Suppressor macrophage (primary cell): ENCODE measurements around the gene SCN4B.

ENCODE experiments used
- DNase-seq, 4 experiments: peaks; one replicate each; pipeline ENCODE4 v3.0.0-alpha.2; 2020 to 2022

SCN4B gene

GRCh38 chr11:118128721-118129470, 23.7 kb downstream of the SCN4B start:
- peak; percentile 76 to 91 (median 86) for DNase-seq

GRCh38 chr11:118128310-118128709, 24.3 kb downstream of the SCN4B start:
- no peak for DNase-seq

- no peak for DNase-seq
Measured at GRCh38 chr11:118126082-118126838, 26.4 kb downstream of the SCN4B start.

GRCh38 chr11:118124929-118125535, 27.6 kb downstream of the SCN4B start:
- DNase-seq: no peak

- no peak for DNase-seq
Measured at GRCh38 chr11:118120793-118121192, 31.8 kb downstream of the SCN4B start.

- DNase-seq: no peak
Measured at GRCh38 chr11:118117790-118118601, 34.6 kb downstream of the SCN4B start.

GRCh38 chr11:118115048-118115447, 37.6 kb downstream of the SCN4B start:
- DNase-seq: no peak

- peak in 1 of 4 experiments; percentile 22 for DNase-seq
Measured at GRCh38 chr11:118114266-118114665, 38.4 kb downstream of the SCN4B start.

GRCh38 chr11:118112711-118113430, 39.8 kb downstream of the SCN4B start:
- DNase-seq: no peak

GRCh38 chr11:118111744-118112035, 40.9 kb downstream of the SCN4B start:
- no peak for DNase-seq

GRCh38 chr11:118111019-118111743, 41.4 kb downstream of the SCN4B start:
- DNase-seq: no peak

- no peak for DNase-seq
Measured at GRCh38 chr11:118109231-118109630, 43.4 kb downstream of the SCN4B start.

- no peak for DNase-seq
Measured at GRCh38 chr11:118108513-118108912, 44.1 kb downstream of the SCN4B start.

GRCh38 chr11:118106789-118107335, 45.8 kb downstream of the SCN4B start:
- DNase-seq: no peak

GRCh38 chr11:118105657-118106305, 46.8 kb downstream of the SCN4B start:
- DNase-seq: no peak

- DNase-seq: no peak
Measured at GRCh38 chr11:118104491-118104890, 48.1 kb downstream of the SCN4B start.

- DNase-seq: peak; percentile 28 to 62 (median 48)
Measured at GRCh38 chr11:118102721-118103261, 49.8 kb downstream of the SCN4B start.

GRCh38 chr11:118100691-118101232, 51.9 kb downstream of the SCN4B start:
- no peak for DNase-seq

- DNase-seq: no peak
Measured at GRCh38 chr11:118099838-118100556, 52.6 kb downstream of the SCN4B start.
